GM23338 (cell line): Measurements from ENCODE around the gene OR7G2. TPM values are rescaled to one million over a fixed set of nuclear protein-coding genes. Genes with fewer than 3 reads are reported as not detected.
"Not testable (repeated sequence)": the region's sequence is repeated elsewhere in the genome, so short reads cannot be mapped to it uniquely, and the experiment has no call there.

Experiments
- ATAC-seq: fragments of 200-7000 bp; cut with Tn5 transposase; 3 replicates; pipeline ENCODE4 v1.9.1; 2020
- DNase-seq: peaks from one replicate; pipeline ENCODE4 v3.0.0-alpha.2; 2015; ENCODE audit warnings: low spot score
- H2AFZ ChIP-seq: fragments of 200-600 bp; sonication (generic); 2 replicates; pipeline ENCODE4 v1.8.0; 2016; ENCODE audit warnings: antibody characterized with exemption, mild to moderate bottlenecking, moderate library complexity
- H3F3A ChIP-seq: fragments of 200-600 bp; sonication (generic); replicated peaks from 2 replicates; pipeline ENCODE4 v1.8.0; 2017; ENCODE audit warnings: antibody characterized with exemption, mixed run types, low read depth
- H3K27ac ChIP-seq: fragments of 200-600 bp; sonication (generic); 2 replicates; pipeline ENCODE4 v1.6.1; 2016; ENCODE audit warnings: low read depth
- H3K27me3 ChIP-seq: fragments of 200-600 bp; sonication (generic); 2 replicates; pipeline ENCODE4 v1.8.0; 2016; ENCODE audit warnings: mild to moderate bottlenecking, mixed run types, moderate library complexity; ENCODE audit not compliant: insufficient read depth
- H3K36me3 ChIP-seq: fragments of 200-600 bp; sonication (generic); 2 replicates; pipeline ENCODE4 v1.8.0; 2016; ENCODE audit warnings: mild to moderate bottlenecking; ENCODE audit not compliant: insufficient read depth
- H3K4me1 ChIP-seq: fragments of 200-600 bp; sonication (generic); 2 replicates; pipeline ENCODE4 v1.8.0; 2016; ENCODE audit warnings: mild to moderate bottlenecking, moderate library complexity; ENCODE audit not compliant: insufficient read depth
- H3K4me2 ChIP-seq: fragments of 200-600 bp; sonication (generic); 2 replicates; pipeline ENCODE4 v1.7.1; 2017; ENCODE audit warnings: mixed run types
- H3K4me3 ChIP-seq: fragments of 200-600 bp; sonication (generic); 2 replicates; pipeline ENCODE4 v1.6.1; 2016; ENCODE audit warnings: mixed run types
- H3K79me2 ChIP-seq: fragments of 200-600 bp; sonication (generic); replicated peaks from 2 replicates; pipeline ENCODE4 v1.8.0; 2017; ENCODE audit warnings: mild to moderate bottlenecking; ENCODE audit not compliant: insufficient read depth
- H3K9me2 ChIP-seq: fragments of 200-600 bp; sonication (generic); 2 replicates; pipeline ENCODE4 v1.8.0; 2017; ENCODE audit not compliant: insufficient read depth
- H4K20me1 ChIP-seq: fragments of 200-600 bp; sonication (generic); replicated peaks from 2 replicates; pipeline ENCODE4 v1.8.0; 2017; ENCODE audit warnings: mild to moderate bottlenecking; ENCODE audit not compliant: insufficient read depth
- H3K27ac Mint-ChIP-seq: 2 replicates; pipeline ENCODE4 v1.8.0; 2020; ENCODE audit warnings: inconsistent platforms, mild to moderate bottlenecking, moderate library complexity, mixed read lengths
- H3K27me3 Mint-ChIP-seq: 3 replicates; pipeline ENCODE4 v1.8.0; 2022; ENCODE audit warnings: low read depth, mild to moderate bottlenecking, moderate library complexity, mixed read lengths, inconsistent platforms; ENCODE audit not compliant: insufficient read depth, poor library complexity
- H3K36me3 Mint-ChIP-seq: 3 replicates; pipeline ENCODE4 v1.8.0; 2021; ENCODE audit warnings: low read depth, mild to moderate bottlenecking, inconsistent platforms, moderate library complexity, mixed read lengths
- H3K4me1 Mint-ChIP-seq: 3 replicates; pipeline ENCODE4 v1.8.0; 2020; ENCODE audit warnings: mild to moderate bottlenecking, inconsistent platforms, mixed read lengths
- H3K4me3 Mint-ChIP-seq: 3 replicates; pipeline ENCODE4 v1.8.0; 2021; ENCODE audit warnings: moderate library complexity, mild to moderate bottlenecking, inconsistent platforms, mixed read lengths
- H3K9me3 Mint-ChIP-seq: 3 replicates; pipeline ENCODE4 v1.8.0; 2020; ENCODE audit warnings: moderate library complexity, mild to moderate bottlenecking, inconsistent platforms, mixed read lengths
- CREB1 ChIP-seq: fragments of 250-450 bp; sonication (Bioruptor Pico); IDR thresholded peaks from 2 replicates; pipeline ENCODE4 v1.5.0; 2020; ENCODE audit warnings: low read depth, mild to moderate bottlenecking, moderate library complexity
- EZH2 ChIP-seq: fragments of 200-600 bp; sonication (generic); IDR thresholded peaks from one replicate; pipeline ENCODE4 v1.8.0; 2017; ENCODE audit warnings: antibody characterized with exemption, mild to moderate bottlenecking, low read depth; ENCODE audit not compliant: unreplicated experiment
- EZH2phosphoT487 ChIP-seq: fragments of 200-600 bp; sonication (generic); IDR thresholded peaks from one replicate; pipeline ENCODE4 v1.8.1; 2018; ENCODE audit warnings: antibody characterized with exemption; ENCODE audit not compliant: unreplicated experiment
- JUNB ChIP-seq: IDR thresholded peaks from one replicate; pipeline ENCODE4 v1.6.1; 2016; ENCODE audit warnings: antibody characterized with exemption; ENCODE audit not compliant: unreplicated experiment
- NANOG ChIP-seq: IDR thresholded peaks from 2 replicates; pipeline ENCODE4 v1.6.1; 2016; ENCODE audit warnings: antibody characterized with exemption, borderline replicate concordance
- POLR2AphosphoS5 ChIP-seq: IDR thresholded peaks from 2 replicates; pipeline ENCODE4 v1.6.1; 2016; ENCODE audit warnings: antibody characterized with exemption, low read depth
- STAT1 ChIP-seq: IDR thresholded peaks from one replicate; pipeline ENCODE4 v1.6.1; 2016; ENCODE audit warnings: antibody characterized with exemption; ENCODE audit not compliant: unreplicated experiment
- ZNF114 ChIP-seq: fragments of 250-450 bp; sonication (Bioruptor Pico); IDR thresholded peaks from 2 replicates; pipeline ENCODE4 v1.5.0; 2020; ENCODE audit warnings: mild to moderate bottlenecking, moderate library complexity
- ZNF331 ChIP-seq: fragments of 250-450 bp; sonication (Bioruptor Pico); IDR thresholded peaks from 2 replicates; pipeline ENCODE4 v1.5.0; 2020; ENCODE audit warnings: low read depth, mild to moderate bottlenecking, moderate library complexity
- polyA plus RNA-seq: library from polyadenylated mRNA; unstranded; fragments of >200 nt; fragmentation: Nextera tagmentation; extraction: Ambion mirVana; gene quantifications from 2 replicates; pipeline ENCODE4 v1.2.1, GENCODE V29; 2016
- total RNA-seq: library from RNA; depleted of rRNA; stranded (reverse); fragments of >200 nt; shearing (Covaris generic); gene quantifications from 2 replicates; pipeline ENCODE4 v1.2.3, GENCODE V29; 2014
- TF ChIP-seq, protein P1 (sequence below): IDR thresholded peaks from 2 replicates; pipeline ENCODE4 v1.6.1; 2016; ENCODE audit warnings: antibody characterized with exemption
- TF ChIP-seq, protein P2 (sequence below), 2 experiments: fragments of 200-600 bp in 1 of 2; sonication (generic) in 1 of 2; conservative IDR thresholded peaks; 2 replicates each; pipeline versions ENCODE4 v1.5.1 to v1.6.1; 2016 to 2017; ENCODE audit warnings: antibody characterized with exemption in 2 of 2, low read depth in 2 of 2, mild to moderate bottlenecking in 2 of 2, moderate library complexity in 1 of 2
- TF ChIP-seq, protein P3 (sequence below): IDR thresholded peaks from one replicate; pipeline ENCODE4 v1.6.1; 2018; ENCODE audit warnings: antibody characterized with exemption; ENCODE audit not compliant: unreplicated experiment

The OR7G2 gene
- total and polyA plus RNA-seq, 2 experiments from 2014 or later, result not detected

GRCh38 chr19:9057505-9058258 lies 49.6 kb downstream of the OR7G2 start (continued):
- TF ChIP-seq, protein P1, sequence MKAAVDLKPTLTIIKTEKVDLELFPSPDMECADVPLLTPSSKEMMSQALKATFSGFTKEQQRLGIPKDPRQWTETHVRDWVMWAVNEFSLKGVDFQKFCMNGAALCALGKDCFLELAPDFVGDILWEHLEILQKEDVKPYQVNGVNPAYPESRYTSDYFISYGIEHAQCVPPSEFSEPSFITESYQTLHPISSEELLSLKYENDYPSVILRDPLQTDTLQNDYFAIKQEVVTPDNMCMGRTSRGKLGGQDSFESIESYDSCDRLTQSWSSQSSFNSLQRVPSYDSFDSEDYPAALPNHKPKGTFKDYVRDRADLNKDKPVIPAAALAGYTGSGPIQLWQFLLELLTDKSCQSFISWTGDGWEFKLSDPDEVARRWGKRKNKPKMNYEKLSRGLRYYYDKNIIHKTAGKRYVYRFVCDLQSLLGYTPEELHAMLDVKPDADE, result no peak
- TF ChIP-seq, protein P2, sequence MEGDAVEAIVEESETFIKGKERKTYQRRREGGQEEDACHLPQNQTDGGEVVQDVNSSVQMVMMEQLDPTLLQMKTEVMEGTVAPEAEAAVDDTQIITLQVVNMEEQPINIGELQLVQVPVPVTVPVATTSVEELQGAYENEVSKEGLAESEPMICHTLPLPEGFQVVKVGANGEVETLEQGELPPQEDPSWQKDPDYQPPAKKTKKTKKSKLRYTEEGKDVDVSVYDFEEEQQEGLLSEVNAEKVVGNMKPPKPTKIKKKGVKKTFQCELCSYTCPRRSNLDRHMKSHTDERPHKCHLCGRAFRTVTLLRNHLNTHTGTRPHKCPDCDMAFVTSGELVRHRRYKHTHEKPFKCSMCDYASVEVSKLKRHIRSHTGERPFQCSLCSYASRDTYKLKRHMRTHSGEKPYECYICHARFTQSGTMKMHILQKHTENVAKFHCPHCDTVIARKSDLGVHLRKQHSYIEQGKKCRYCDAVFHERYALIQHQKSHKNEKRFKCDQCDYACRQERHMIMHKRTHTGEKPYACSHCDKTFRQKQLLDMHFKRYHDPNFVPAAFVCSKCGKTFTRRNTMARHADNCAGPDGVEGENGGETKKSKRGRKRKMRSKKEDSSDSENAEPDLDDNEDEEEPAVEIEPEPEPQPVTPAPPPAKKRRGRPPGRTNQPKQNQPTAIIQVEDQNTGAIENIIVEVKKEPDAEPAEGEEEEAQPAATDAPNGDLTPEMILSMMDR (conservative IDR thresholded peaks at IDR 0.05; ENCODE audit: low read depth in 2 of 2), result no peak
- TF ChIP-seq POLR2AphosphoS5 (no peak), JUNB (no peak), ZNF114 (CRISPR knock-in tag) (no peak), CREB1 (CRISPR knock-in tag) (no peak), EZH2 (no peak), ZNF331 (CRISPR knock-in tag) (no peak), NANOG (no peak), EZH2phosphoT487 (no peak), STAT1 (no peak)
- TF ChIP-seq, protein P3, sequence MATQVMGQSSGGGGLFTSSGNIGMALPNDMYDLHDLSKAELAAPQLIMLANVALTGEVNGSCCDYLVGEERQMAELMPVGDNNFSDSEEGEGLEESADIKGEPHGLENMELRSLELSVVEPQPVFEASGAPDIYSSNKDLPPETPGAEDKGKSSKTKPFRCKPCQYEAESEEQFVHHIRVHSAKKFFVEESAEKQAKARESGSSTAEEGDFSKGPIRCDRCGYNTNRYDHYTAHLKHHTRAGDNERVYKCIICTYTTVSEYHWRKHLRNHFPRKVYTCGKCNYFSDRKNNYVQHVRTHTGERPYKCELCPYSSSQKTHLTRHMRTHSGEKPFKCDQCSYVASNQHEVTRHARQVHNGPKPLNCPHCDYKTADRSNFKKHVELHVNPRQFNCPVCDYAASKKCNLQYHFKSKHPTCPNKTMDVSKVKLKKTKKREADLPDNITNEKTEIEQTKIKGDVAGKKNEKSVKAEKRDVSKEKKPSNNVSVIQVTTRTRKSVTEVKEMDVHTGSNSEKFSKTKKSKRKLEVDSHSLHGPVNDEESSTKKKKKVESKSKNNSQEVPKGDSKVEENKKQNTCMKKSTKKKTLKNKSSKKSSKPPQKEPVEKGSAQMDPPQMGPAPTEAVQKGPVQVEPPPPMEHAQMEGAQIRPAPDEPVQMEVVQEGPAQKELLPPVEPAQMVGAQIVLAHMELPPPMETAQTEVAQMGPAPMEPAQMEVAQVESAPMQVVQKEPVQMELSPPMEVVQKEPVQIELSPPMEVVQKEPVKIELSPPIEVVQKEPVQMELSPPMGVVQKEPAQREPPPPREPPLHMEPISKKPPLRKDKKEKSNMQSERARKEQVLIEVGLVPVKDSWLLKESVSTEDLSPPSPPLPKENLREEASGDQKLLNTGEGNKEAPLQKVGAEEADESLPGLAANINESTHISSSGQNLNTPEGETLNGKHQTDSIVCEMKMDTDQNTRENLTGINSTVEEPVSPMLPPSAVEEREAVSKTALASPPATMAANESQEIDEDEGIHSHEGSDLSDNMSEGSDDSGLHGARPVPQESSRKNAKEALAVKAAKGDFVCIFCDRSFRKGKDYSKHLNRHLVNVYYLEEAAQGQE, result no peak

GRCh38 chr19:9056131-9056530 lies 51.1 kb downstream of the OR7G2 start:
- not testable (repeated sequence) for DNase-seq, H3K27ac Mint-ChIP-seq, H3F3A ChIP-seq, H3K4me1 Mint-ChIP-seq, H3K27me3 Mint-ChIP-seq, H3K4me2 ChIP-seq, H3K4me3 Mint-ChIP-seq, H3K36me3 ChIP-seq, H3K27me3 ChIP-seq, H3K9me2 ChIP-seq, H3K79me2 ChIP-seq, H3K4me3 ChIP-seq, H3K27ac ChIP-seq, H4K20me1 ChIP-seq, H2AFZ ChIP-seq, ATAC-seq
- peaks cover 92% of the 10 kb centered on the region for H3K9me3 Mint-ChIP-seq
- H3K4me1 ChIP-seq, result peaks cover 11% of the 10 kb centered on the region
- peaks cover 24% of the 10 kb centered on the region for H3K36me3 Mint-ChIP-seq
